Stimulated activated CD8-positive, alpha-beta memory T cell treated with anti-CD3 and anti-CD28 coated beads, Interleukin-7, amount 100 ng/mL, for 24 hours (primary cell): Measurements from ENCODE around the gene GLYAT.

Experiments used
- DNase-seq: peaks from one replicate; pipeline ENCODE4 v3.0.0-alpha.2; 2020; ENCODE audit warnings: low read depth

The GLYAT gene

GRCh38 chr11:58731819-58732218 lies at the start of gene GLYAT:
TSS of gene GLYAT (minus strand) at chr11:58731943. CDS start at chr11:58724496, 7,447 bp downstream.
- DNase-seq, result no peak

- DNase-seq, result no peak
Observed at GRCh38 chr11:58781345-58781744, 49.6 kb upstream of the GLYAT start.

- no peak for DNase-seq
Observed at GRCh38 chr11:58780578-58780977, 48.8 kb upstream of the GLYAT start.

- DNase-seq, result no peak
Observed at GRCh38 chr11:58776891-58777710, 45.4 kb upstream of the GLYAT start.

- no peak for DNase-seq
Observed at GRCh38 chr11:58775066-58775708, 43.4 kb upstream of the GLYAT start.

GRCh38 chr11:58774164-58774593 lies 42.4 kb upstream of the GLYAT start:
- DNase-seq, result no peak

- DNase-seq, result no peak
Observed at GRCh38 chr11:58773337-58773736, 41.6 kb upstream of the GLYAT start.

GRCh38 chr11:58772329-58773285 lies 40.9 kb upstream of the GLYAT start:
- no peak for DNase-seq

- DNase-seq, result no peak
Observed at GRCh38 chr11:58771458-58771855, 39.7 kb upstream of the GLYAT start.

- no peak for DNase-seq
Observed at GRCh38 chr11:58770627-58771457, 39.1 kb upstream of the GLYAT start.

GRCh38 chr11:58770166-58770565 lies 38.4 kb upstream of the GLYAT start:
- no peak for DNase-seq

- no peak for DNase-seq
Observed at GRCh38 chr11:58769308-58769707, 37.6 kb upstream of the GLYAT start.

GRCh38 chr11:58768137-58768536 lies 36.4 kb upstream of the GLYAT start:
- no peak for DNase-seq

- no peak for DNase-seq
Observed at GRCh38 chr11:58765078-58765477, 33.3 kb upstream of the GLYAT start.

- DNase-seq, result no peak
Observed at GRCh38 chr11:58763120-58763490, 31.4 kb upstream of the GLYAT start.

- no peak for DNase-seq
Observed at GRCh38 chr11:58762284-58763119, 30.8 kb upstream of the GLYAT start.

GRCh38 chr11:58757439-58757838 lies 25.7 kb upstream of the GLYAT start:
- DNase-seq, result no peak

- no peak for DNase-seq
Observed at GRCh38 chr11:58745705-58746364, 14.1 kb upstream of the GLYAT start.

GRCh38 chr11:58744988-58745704 lies 13.4 kb upstream of the GLYAT start:
- DNase-seq, result no peak
